IPS DF 4.7 (cell line): ENCODE measurements around the gene UBE2V1.
"Not testable (repeated sequence)": the region's sequence is repeated elsewhere in the genome, so short reads cannot be mapped to it uniquely, and the experiment has no call there.

Experiments
- DNase-seq: peaks from one replicate; pipeline ENCODE4 v3.0.0-alpha.2; 2013; ENCODE audit warnings: low spot score; ENCODE audit errors: extremely low read depth

Gene UBE2V1

DNA sequence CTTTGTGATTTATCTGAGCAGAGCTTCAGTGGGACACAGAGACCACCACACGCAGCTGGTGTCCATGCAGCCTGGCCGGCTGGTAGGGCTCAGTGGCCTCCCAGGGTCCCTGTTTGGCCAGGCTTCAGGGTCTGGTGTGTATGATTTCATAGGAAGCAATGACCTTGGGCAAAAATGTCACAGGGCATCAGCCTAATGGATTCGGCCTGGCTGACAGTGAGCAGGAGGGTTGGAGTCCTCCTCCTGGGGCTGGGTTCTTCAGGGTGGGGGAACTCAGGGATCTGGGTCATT, 47.7 kb downstream of the UBE2V1 start:
- no peak for DNase-seq

DNA sequence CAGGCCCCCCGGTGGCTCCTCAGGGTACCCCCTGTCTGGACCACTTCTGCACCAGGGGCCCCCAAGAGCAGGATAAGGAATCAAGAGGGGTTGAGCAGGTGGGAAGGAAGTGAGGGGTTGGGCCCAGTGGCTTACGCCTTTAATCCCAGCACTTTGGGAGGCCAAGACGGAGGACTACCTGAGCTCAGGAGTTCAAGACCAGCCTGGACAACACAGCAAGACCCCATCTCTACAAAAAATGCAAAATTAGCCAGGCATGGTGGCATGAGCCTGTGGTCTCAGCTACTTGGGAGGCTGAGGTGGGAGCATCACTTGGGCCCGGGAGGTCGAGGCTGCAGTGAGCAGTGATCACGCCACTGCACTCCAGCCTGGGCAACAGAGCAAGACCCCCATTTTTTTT, 49.2 kb downstream of the UBE2V1 start:
- not testable (repeated sequence) for DNase-seq

DNA sequence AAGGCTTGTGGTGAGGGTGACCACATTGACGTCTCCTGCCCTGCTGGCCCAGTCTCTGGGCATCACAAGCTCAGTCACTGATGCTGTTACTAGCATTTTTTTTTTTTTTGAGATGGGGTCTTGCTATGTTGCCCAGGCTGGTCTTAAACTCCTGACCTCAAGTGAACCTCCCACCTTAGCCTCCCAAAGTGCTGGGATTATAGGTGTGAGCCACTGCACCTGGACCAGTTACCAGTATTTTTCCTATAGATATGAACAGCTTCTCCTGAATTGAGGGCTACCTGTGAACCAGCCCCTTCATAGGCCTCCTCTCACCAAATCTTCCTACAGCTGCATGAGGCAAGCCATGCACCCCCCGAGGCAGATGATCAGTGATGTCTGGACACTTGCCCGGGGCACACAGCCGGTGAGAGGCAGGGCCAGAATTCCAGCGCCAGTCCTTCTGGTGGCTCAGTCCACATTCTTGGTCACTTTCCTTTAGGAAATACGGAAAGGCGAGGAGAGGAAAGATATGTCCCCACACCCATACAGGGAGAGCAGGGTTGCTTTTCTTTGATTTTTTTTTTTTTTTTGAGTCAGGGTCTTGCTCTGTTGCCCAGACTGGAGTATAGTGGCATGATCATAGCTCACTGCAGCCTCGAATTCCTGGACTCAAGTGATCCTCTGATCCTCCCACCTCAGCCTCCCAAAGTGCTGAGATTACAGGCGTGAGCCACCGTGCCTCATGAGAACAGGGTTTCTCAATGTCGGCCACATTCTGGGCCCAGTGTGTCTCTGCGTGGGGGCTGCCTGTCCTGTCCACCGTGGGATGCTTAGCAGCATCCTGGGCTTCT, 50.7 kb downstream of the UBE2V1 start:
- DNase-seq, result no peak

DNA sequence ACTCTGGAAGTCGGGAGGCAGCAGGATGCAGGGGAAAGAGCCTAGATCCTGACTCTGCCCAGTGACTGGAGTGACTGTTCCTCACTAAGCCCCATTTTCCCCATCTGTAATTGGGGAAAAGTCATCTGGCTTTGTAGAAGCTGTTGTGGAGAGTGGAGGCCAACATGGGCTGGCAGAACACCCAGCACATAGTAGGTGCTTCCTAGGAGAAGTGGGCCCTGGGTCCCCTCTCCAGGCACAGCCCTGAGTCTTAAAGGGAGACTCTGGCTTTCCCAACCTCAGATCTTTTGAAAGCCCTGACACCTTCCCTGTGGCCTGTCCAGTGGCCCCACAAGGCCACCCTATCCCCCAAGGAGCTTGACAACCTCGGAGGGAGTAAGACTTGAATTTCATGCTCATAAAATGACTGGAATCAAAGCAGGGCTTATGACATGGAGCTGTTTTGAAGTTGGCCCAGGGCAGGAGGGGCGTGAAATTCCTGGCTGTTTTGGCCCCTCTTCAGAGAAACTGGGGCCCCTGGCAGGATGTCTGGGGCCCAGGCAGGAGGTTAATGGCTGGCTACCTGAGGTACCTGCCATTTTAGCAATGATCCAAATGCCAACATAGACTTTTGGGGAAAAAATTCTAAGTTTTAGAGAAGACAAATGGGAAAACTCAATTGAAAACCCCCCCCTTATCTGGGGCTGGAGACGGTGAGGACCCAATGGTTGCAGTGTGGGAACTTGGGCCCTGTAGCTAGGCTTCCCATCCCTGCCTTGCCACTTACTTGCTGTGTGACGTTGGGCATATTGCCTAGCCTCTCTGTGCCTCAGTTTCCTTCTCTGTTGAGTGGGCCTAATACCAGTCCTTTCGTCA, 51.6 kb downstream of the UBE2V1 start:
- no peak for DNase-seq

DNA sequence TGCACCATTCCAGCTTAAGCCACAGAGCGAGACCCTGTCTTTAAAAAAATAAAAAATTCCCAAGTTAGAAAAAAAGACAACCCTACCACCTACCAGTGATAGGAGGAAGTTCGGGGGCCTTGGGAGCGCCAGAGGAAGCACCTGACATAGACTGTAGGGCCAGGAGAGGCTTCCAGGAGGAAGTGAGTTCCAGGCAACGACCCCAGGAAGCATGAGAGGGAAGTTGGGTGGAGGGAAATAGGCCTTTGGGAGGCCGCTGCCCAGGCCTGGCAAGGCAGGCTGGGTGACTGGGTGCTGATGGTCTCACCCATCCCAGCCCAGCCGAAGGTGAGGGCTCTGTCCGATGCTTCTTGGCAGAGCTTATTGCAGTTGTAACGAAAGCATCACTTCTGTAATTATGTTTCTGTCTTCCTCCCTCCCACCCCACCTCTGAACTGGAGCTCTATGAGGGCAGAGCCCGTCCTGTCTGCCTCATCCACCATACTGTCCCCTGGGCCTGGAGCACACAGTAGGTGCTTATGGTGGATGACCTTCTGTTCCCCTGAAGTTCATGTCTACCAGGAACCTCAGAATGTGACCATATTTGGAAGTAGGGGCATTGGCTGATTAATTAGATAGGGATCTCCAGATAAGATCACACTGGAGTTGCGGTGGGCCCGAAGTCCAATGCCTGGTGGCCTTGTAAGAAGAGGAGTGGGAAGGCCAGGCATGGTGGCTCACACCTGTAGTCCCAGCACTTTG, 54.1 kb downstream of the UBE2V1 start:
- DNase-seq, result no peak

DNA sequence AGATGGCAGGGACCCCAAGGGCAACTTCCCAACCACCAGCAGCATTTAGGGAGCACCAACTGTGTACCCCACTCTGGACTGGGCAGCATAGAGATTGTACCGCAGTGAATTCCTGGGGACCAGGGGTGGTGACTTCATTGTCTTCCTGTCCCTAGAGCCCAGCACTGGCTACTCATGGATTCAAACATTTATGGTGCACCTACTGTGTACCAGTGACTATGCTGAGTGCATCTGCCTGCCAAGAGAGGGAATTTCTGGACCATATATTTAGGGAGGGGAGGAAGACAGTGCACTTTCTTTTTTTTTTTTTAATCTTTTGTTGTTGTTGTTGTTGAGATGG, 55.3 kb downstream of the UBE2V1 start:
- DNase-seq, result no peak

DNA sequence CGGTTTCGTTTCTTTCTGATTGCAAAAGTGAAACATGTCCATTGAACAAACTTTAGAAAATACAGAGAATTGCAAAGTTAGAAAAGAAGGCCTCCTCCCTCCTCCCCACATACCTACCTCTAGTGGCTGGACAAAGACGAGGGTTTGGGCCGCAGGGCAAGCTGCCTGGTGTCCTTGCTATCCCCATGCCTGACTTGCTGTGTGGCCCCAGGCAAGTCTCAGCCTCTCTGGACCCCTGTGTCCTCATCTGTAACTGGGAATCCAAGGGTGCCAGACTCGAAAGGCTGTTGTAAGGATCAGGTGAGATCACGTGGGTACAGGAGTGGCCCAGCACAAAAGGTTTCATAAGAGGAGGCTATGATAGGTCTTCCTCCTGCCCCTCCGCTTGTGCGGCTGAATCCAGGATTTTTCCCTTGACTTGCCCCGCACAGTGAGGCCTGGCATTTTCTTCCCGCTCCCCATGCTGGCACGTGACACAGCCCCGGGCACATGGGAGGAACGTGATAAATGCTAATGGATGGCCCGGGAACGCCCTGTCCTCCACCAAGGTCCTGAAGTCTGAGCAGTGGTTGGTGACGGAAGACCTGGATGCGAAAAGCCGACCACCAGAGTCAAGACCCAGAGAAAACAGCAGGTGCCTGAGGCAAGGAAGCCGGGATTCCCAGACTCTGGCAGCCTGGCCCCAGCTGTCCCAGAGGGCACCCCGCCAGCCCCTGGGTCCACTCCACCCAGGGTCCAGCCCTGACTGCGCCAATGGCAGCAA, 55.8 kb downstream of the UBE2V1 start:
- no peak for DNase-seq

DNA sequence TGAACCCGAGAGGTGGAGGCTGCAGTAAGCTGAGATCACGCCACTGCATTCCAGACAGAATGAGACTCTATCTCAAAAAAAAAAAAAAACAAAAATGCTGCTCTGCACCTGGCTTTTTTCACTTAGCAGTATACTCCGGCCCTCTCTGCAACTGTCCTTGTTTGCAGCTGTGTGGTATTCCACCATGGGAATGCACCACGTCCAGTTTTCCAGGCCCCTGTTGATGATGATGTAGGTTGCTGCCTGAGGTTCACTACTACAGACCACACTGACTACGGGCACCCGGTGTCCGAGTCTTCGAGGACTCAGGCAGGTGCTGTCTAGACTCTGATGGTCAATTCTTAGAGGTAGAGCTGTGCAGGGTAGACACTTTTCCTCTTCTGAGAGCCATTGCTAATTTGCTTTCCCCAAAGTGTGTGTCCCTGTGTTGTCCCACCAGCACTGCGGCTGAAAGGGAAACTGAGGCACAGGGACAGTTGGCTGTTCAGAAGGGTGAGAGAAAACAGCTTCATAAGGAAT, 56.5 kb downstream of the UBE2V1 start:
- DNase-seq, result no peak

DNA sequence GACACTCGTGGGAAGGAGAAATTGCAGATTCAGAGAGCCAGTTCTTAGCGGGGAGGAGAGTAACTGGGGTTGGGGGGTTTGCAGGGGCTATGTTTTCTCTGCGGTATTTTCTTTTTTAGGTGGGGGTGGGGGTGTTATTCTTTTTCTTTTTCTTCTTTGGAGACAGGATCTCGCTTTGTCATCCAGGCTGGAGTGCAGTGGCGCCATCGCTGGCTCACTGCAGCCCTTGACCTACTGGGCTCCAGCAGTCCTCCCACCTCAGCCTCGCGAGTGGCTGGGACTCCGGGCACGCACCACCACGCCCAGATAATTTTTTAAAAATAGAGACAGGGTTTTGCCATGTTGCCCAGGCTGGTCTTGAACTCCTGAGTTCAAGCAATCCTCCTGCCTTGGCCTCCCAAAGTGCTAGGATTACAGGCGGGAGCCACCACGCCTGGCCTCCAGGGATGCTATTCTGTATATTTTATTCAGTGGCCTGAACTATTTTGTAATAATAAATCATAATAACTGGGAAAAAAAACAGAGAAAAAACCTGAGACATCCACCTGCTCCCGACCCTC, 57.3 kb downstream of the UBE2V1 start:
- no peak for DNase-seq

DNA sequence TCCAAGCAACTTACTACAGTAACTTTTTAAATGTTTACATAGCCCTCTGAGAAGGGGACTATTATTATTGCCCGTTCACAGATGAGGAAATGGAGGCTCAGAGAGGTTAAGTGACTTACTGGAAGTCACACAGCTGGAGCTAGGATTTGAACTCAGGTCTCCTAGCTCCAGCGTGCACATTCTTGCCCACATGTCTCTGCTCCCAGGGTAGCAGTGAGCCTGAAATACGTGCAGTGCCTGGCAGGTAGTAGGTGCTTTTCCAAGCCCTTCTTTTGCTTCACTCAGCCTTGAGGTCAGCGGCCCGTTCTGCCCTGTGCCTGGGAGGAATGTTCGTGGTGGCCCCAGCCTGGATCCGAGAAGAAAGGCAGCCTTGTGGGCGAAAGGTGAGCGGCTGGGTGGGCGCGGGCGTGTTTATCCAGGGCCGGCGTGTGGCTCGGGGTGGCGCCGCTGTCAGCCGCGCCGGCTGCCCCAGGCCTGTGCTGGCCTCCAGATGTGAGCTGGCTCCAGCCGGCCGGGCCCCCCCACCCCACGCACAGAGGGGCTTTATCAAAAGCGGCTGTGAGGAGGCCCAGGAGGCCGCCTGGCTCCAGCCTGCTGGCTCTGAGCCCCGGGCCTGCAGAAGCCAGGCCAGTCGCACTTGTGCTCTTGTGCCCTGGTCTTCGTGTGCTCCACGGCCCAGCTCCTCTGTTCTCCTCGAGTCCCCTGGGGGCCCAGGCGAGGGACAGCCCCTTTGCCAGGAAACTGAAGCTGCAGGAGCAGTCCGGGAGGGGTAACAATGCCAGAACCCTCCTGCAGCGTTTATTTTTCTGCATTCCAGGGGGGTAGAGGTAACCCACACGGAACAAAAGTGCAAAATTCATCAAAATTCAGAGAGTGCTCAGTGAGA, 58.1 kb downstream of the UBE2V1 start:
- DNase-seq, result no peak

DNA sequence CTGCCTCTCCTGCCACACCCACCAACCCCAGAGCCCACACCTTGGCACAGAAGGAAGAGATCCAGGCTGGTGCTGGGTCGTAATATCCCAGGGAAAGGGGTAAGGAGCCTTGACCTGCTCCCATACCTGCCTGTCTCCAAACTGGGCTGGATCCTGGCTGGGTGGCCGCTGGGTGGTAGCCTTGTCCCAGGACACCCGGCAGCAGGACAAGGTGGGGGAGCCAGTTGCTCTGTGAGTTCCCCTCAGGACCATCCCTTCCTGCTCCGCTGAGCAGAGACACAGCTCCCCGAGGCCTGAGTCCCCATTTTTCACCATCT, 58.8 kb downstream of the UBE2V1 start:
- DNase-seq, result no peak

DNA sequence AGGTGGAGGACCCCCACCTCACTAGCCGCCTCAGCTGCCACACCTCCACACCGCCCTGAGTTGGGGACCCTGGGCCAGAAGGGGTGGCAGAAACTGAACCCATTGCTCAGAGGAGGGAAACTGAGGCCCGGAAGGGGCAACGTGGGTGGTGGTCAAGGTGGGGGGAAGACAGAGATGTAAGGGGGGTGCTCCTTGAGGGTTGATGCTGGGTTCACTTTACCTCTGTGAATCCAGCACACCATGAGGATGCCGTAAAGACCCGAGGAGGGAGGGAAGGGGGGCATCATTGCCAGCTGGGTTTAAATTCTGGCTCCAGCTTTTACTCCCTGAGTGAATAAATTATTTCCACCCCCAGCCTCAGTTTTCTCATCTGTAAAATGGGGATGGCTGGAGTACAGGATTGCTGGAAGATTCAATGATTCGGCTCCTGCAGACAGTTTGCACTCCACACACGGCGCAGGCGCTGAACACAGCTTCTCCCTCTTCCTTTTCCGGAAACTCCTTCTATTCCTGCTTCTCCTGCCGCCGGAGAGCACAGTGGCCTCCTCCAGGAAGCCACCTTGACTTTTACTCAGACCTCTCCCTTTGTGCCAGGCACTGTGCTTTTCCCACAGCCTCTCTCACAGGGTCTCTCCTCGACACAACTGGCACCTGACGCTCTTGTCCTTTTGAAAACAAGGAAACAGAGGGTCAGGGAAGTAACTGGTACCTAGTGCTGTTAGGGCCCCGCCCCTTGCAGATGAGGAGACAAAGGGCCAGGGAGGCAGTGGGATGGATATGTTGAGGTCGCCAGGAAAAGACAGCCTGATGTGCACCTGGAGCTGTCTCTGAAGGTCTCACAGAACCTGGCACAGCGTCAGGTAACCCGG, 59.4 kb downstream of the UBE2V1 start:
- DNase-seq, result no peak

DNA sequence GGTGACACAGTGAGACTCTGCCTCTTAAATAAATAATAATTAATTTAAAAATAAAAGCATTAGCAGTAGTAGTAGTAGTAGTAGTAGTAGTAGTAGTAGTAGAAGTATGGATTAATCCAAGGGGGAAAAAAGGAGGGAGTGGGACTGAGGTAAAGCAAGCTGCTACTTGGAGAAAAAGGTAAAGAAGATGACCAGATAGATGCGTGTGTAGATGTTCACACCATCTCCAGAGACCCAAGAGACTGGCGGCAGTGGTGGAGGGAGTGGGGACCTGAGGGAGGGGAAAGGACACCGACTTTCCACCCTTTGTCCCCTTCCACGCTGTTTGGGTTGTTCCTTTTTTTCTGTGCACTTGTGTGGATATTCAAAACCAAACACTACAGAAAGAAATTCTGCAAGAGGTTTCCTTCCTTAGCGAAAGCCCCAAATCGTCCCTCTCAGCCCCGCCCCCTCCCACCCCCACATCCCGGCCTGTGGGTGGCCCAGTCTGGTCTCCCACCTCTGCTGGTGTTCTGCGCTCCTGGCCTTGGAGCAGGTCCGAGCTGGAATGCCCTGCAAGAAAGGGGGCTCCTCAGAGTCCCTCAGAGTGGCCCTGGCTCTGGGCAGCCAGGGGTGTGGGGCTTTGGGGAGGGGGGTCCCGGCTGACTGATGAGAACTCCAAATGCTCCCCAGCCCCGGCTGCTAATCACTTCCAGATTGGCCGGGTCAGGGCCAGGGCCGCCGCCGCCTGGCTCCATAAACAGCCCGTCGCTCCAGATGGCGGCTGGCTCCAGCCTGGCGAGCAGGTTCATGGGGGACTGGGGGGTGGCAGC, 60.2 kb downstream of the UBE2V1 start:
- DNase-seq, result no peak

DNA sequence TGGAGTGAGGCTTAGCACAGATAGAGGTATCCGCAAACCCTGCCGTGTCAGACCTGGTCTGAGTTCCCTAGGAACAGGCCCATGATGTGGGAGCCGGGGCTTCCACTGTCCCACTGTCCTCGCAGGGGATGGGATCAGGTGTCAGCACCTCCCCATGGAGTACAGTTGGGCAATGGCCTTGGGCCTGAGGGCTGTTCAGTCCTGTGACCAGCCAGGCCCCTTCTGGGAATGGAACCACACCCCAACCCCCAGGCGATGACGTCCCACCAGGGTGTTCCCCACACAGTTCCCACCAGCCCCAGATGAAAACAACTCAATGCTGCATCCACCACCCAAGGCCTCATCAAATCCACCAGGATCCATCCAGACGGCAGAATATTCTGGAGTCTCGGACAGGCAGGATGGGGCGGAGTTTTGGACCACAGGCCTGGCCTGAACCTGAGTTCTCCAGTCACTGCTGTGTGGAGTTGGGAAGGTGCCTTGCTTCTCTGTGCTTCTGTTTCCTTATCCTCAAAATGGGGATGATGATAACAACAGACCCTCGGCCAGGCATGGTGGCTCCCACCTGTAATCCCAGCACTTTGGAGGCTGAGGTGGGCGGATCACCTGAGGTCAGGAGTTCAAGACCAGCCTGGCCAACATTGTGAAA, 62.2 kb downstream of the UBE2V1 start:
- no peak for DNase-seq

DNA sequence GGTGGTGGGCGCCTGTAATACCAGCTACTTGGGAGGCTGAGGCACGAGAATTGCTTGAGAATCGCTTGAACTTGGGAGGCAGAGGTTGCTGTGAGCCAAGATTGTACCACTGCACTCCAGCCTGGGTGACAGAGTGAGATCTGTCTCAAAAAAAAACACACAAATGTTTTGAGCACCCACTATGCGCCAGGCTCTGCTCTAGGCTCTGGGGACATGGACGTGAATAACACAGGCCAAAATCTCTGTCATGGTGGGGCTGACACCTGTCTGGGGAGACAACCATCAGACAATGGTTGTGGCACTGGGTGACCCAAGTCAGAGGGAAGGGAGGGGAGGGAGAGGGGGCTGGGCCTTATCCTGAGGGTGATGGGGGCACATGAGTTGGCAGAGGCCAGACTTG, 62.7 kb downstream of the UBE2V1 start:
- DNase-seq, result no peak

DNA sequence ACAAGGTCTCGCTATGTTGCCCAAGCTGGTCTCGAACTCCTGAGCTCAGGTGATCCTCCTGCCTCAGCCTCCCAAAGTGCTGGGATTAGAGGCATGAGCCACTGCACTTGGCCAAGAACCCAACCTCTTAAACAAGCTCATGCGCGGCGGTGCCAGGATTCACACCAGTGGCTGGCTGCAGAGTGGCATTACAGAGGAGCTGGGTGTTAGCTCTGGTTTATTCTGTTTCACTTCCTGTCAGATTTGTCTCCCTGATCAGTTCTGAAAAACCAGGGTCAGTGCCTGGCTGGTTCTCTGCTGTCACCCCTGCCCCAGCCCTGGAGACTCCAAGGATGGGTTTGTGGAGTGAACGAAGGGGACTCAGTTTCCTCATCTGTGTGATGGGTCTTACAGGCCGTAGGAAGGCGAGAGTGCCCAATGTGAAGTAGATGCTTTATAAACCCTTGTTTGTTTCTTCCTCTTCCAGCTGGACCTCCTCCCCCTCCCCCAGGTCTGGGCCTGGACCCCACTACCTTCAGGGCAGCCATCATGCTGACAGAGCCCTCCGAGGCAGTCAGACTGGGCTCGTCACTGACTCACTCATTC, 63.4 kb downstream of the UBE2V1 start:
- DNase-seq, result no peak

DNA sequence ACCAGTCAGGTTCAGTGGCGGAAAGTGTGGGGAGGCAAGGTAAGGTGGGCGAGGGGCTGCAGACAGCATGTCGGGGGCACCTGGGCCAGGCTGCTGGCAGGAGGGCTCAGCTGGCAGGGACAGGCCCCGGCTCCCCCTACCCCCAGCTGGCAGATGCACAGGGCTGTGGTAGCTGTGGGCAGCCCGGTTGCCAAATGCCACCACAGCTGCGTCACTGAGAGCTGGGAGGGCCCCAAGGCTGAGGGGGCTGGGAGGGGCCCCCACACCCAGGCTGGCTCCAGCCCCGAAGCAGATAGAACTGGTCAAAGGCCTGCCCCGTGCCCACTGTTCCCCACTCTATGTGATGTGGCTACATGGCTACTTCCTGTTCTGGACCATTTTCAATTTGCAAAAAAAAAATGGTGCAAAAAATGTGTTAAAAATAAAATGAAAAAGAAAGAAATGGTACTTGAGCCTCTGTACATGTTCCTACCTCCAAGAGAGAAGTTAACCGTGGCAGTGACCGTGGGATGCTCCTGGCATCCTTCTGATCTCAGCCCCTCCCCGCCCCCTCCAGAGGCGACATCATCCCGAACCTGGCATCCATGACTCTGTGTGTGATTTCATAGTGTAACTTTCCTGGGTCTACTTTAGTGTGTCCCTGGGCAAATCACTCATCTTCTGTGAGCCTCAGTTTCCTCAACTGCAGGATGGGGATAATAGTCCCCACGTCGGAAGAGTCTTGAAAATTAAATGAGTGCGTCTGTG, 64.4 kb downstream of the UBE2V1 start:
- no peak for DNase-seq
